Esophagus (tissue), 2 donors: ENCODE measurements around the gene PRKN. TPM values are rescaled to one million over a fixed set of nuclear protein-coding genes. Genes with fewer than 3 reads are reported as not detected.

Experiments used
- H3K27ac ChIP-seq, 2 donors: one replicate each; pipeline ENCODE4 v1.5.1; 2013; ENCODE audit warnings: low read depth in 2 of 2, mild to moderate bottlenecking in 2 of 2, inconsistent platforms in 1 of 2, low read length in 1 of 2, moderate library complexity in 1 of 2
- H3K27me3 ChIP-seq, 2 donors: one replicate each; pipeline ENCODE4 v1.6.1; 2013; ENCODE audit warnings: low read length in 2 of 2, control low read depth in 1 of 2, mild to moderate bottlenecking in 1 of 2; ENCODE audit not compliant: insufficient read depth in 2 of 2, control insufficient read depth in 1 of 2
- H3K36me3 ChIP-seq, 2 donors: one replicate each; pipeline ENCODE4 v1.6.1; 2013; ENCODE audit warnings: low read length in 1 of 2; ENCODE audit not compliant: control insufficient read depth in 2 of 2, insufficient read depth in 2 of 2
- H3K4me1 ChIP-seq, 2 donors: one replicate each; pipeline ENCODE4 v1.6.1; 2013; ENCODE audit warnings: low read length in 1 of 2; ENCODE audit not compliant: control insufficient read depth in 2 of 2, insufficient read depth in 2 of 2
- H3K4me3 ChIP-seq, 2 donors: one replicate each; pipeline ENCODE4 v1.5.1; 2013; ENCODE audit warnings: low read length in 2 of 2, mild to moderate bottlenecking in 2 of 2, low read depth in 1 of 2, moderate library complexity in 1 of 2
- H3K9me3 ChIP-seq, 2 donors: one replicate each; pipeline ENCODE4 v1.6.1; 2013; ENCODE audit warnings: mild to moderate bottlenecking in 2 of 2, low read depth in 1 of 2, low read length in 1 of 2, moderate library complexity in 1 of 2; ENCODE audit not compliant: control insufficient read depth in 2 of 2, insufficient read depth in 1 of 2
- WGBS, 2 donors: extraction: QIAGEN DNeasy Blood & Tissue Kit; methylation state at CpG; one replicate each; pipeline ENCODE4 v1.1.7; 2013; 5-methylcytosine and 5-hydroxymethylcytosine counted together
- polyA plus RNA-seq, 2 donors: library from polyadenylated mRNA; stranded (reverse); fragments of 200-250 nt; gene quantifications; one replicate each; pipeline ENCODE4 v1.2.3, GENCODE V29; 2013
- donor health status: healthy with polysubstance abuse.
- donor health status: Bipolar disorder and iron deficiency.

PRKN gene
- polyA plus RNA-seq, 2 donors, result 0.28 to 0.45 TPM

GRCh38 chr6:162181111-162181510, 546.5 kb downstream of the PRKN start:
- Histone ChIP-seq H3K27me3 (no peaks in the 10 kb centered on the region), H3K4me1 (no peaks in the 10 kb centered on the region), H3K9me3 (no peaks in the 10 kb centered on the region), H3K36me3 (no peaks in the 10 kb centered on the region), H3K4me3 (no peak overlapping the region), H3K27ac (no peak overlapping the region)
- 81 to 82% methylated on average over 5 of the region's 5 CpGs for WGBS, 2 donors

GRCh38 chr6:162179196-162179951, 548.2 kb downstream of the PRKN start:
- 73 to 82% methylated on average over 7 of the region's 7 CpGs for WGBS, 2 donors
- Histone ChIP-seq H3K36me3 (no peaks in the 10 kb centered on the region), H3K9me3 (no peaks in the 10 kb centered on the region), H3K4me1 (no peaks in the 10 kb centered on the region), H3K27me3 (no peaks in the 10 kb centered on the region), H3K27ac (no peak overlapping the region), H3K4me3 (no peak overlapping the region)

GRCh38 chr6:162178666-162179065, 548.9 kb downstream of the PRKN start:
- Histone ChIP-seq H3K4me3 (no peak overlapping the region), H3K4me1 (no peaks in the 10 kb centered on the region), H3K36me3 (no peaks in the 10 kb centered on the region), H3K27ac (no peak overlapping the region), H3K27me3 (no peaks in the 10 kb centered on the region), H3K9me3 (no peaks in the 10 kb centered on the region)
- 93 to 98% methylated on average over 8 of the region's 8 CpGs for WGBS, 2 donors

GRCh38 chr6:162178266-162178665, 549.3 kb downstream of the PRKN start:
- Histone ChIP-seq H3K4me1 (no peaks in the 10 kb centered on the region), H3K36me3 (no peaks in the 10 kb centered on the region), H3K27me3 (no peaks in the 10 kb centered on the region), H3K27ac (no peak overlapping the region), H3K4me3 (no peak overlapping the region), H3K9me3 (no peaks in the 10 kb centered on the region)
- WGBS, 2 donors, result 90% methylated on average over 3 of the region's 3 CpGs

- H3K4me1 ChIP-seq, result no peaks in the 10 kb centered on the region
- no peaks in the 10 kb centered on the region for H3K27me3 ChIP-seq
- no peak overlapping the region for H3K27ac ChIP-seq
- no peak overlapping the region for H3K4me3 ChIP-seq
- no peaks in the 10 kb centered on the region for H3K9me3 ChIP-seq
- H3K36me3 ChIP-seq, result no peaks in the 10 kb centered on the region
- WGBS, 2 donors, result 38 to 41% methylated on average over 4 of the region's 4 CpGs
Measured at GRCh38 chr6:162177746-162178145, 549.8 kb downstream of the PRKN start.

- Histone ChIP-seq H3K4me1 (no peaks in the 10 kb centered on the region), H3K4me3 (no peak overlapping the region), H3K9me3 (no peaks in the 10 kb centered on the region), H3K36me3 (no peaks in the 10 kb centered on the region), H3K27me3 (no peaks in the 10 kb centered on the region), H3K27ac (no peak overlapping the region)
- WGBS, 2 donors, result 84 to 100% methylated on average over 1 of the region's 1 CpG
Measured at GRCh38 chr6:162173466-162173865, 554.1 kb downstream of the PRKN start.

- 92 to 94% methylated on average over 9 of the region's 9 CpGs for WGBS, 2 donors
- H3K27ac ChIP-seq, result no peak overlapping the region
- no peaks in the 10 kb centered on the region for H3K36me3 ChIP-seq
- no peaks in the 10 kb centered on the region for H3K9me3 ChIP-seq
- no peak overlapping the region for H3K4me3 ChIP-seq
- H3K4me1 ChIP-seq, result no peaks in the 10 kb centered on the region
- no peaks in the 10 kb centered on the region for H3K27me3 ChIP-seq
Measured at GRCh38 chr6:162165479-162165878, 562.1 kb downstream of the PRKN start.

GRCh38 chr6:162157167-162157870, 570.2 kb downstream of the PRKN start:
- Histone ChIP-seq H3K27me3 (no peaks in the 10 kb centered on the region), H3K4me1 (no peaks in the 10 kb centered on the region), H3K9me3 (no peaks in the 10 kb centered on the region), H3K36me3 (no peaks in the 10 kb centered on the region), H3K27ac (no peak overlapping the region), H3K4me3 (no peak overlapping the region)
- WGBS, 2 donors, result 31 to 34% methylated on average over 3 of the region's 3 CpGs

GRCh38 chr6:162156146-162156545, 571.4 kb downstream of the PRKN start:
- Histone ChIP-seq H3K36me3 (no peaks in the 10 kb centered on the region), H3K27ac (no peak overlapping the region), H3K4me1 (no peaks in the 10 kb centered on the region), H3K27me3 (no peaks in the 10 kb centered on the region), H3K4me3 (no peak overlapping the region), H3K9me3 (no peaks in the 10 kb centered on the region)
- WGBS, 2 donors, result 76 to 85% methylated on average over 2 of the region's 2 CpGs

GRCh38 chr6:162154930-162155329, 572.6 kb downstream of the PRKN start:
- Histone ChIP-seq H3K9me3 (no peaks in the 10 kb centered on the region), H3K4me1 (no peaks in the 10 kb centered on the region), H3K4me3 (no peak overlapping the region), H3K36me3 (no peaks in the 10 kb centered on the region), H3K27me3 (no peaks in the 10 kb centered on the region), H3K27ac (no peak overlapping the region)
